Activated CD4-positive, alpha-beta T cell treated with anti-CD3 and anti-CD28 coated beads for 4 hours (primary cell): ENCODE data around the gene GPRASP1.
"Not testable (repeated sequence)": the region's sequence is repeated elsewhere in the genome, so short reads cannot be mapped to it uniquely, and the experiment has no call there.

Experiments used
- DNase-seq, 2 donors: peaks; one replicate each; pipeline ENCODE4 v3.0.0-alpha.2; 2020

GPRASP1 gene

GRCh38 chrX:102651242-102652011 lies at the start of gene GPRASP1:
TSS of gene GPRASP1 (plus strand) at chrX:102651483. CDS start at chrX:102653914, 2,431 bp downstream.
- DNase-seq, result peak; percentile 55 to 67

- DNase-seq, result no peak
These were observed 47.0 kb upstream of the GPRASP1 start for GRCh38 chrX:102604327-102604726.

- no peak for DNase-seq
These were observed 45.2 kb upstream of the GPRASP1 start for GRCh38 chrX:102606115-102606514.

- DNase-seq, result no peak
These were observed 40.4 kb upstream of the GPRASP1 start for GRCh38 chrX:102610905-102611304.

GRCh38 chrX:102624105-102624504 lies 27.2 kb upstream of the GPRASP1 start:
- no peak for DNase-seq

GRCh38 chrX:102627640-102628039 lies 23.6 kb upstream of the GPRASP1 start:
- DNase-seq, result no peak

GRCh38 chrX:102637561-102637960 lies 13.7 kb upstream of the GPRASP1 start:
- no peak for DNase-seq

DNA sequence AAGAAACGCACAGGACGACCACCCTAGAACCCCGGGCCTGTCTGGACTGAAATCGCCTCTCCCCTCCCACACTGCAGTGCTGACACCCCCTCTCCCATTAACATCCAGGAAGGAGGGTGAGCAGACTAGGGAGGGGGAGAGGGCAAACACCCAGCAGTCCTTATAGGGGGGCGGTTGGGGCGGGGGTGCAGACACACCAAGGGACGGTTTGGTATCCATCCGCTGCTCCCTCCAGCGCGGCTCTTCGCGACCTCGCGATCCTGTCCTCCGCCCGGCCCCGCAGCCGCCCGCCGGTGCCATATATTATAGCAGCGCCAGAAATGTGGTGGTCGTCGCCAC lies 411 bp upstream of the GPRASP1 start:
- no peak for DNase-seq

- peak; percentile 55 for DNase-seq
These were observed 877 bp downstream of the GPRASP1 start for GRCh38 chrX:102652031-102652688.

DNA sequence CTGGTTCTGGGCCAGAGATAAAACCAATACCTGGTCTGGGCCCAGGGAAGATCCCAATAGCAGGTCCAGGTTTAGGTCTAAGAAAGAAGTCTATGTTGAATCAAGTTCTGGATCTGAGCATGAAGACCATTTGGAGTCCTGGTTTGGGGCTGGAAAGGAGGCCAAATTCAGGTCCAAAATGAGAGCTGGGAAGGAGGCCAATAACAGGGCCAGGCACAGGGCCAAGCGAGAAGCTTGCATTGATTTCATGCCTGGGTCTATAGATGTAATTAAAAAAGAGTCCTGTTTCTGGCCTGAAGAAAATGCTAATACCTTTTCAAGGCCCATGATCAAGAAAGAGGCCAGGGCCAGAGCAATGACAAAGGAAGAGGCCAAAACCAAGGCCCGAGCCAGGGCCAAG lies 3.4 kb downstream of the GPRASP1 start:
- DNase-seq, result no peak

- no peak for DNase-seq
These were observed 7.3 kb downstream of the GPRASP1 start for GRCh38 chrX:102658556-102658955.

- peak; percentile 77 to 78 for DNase-seq
These were observed 8.8 kb downstream of the GPRASP1 start for GRCh38 chrX:102659790-102660757.

DNA sequence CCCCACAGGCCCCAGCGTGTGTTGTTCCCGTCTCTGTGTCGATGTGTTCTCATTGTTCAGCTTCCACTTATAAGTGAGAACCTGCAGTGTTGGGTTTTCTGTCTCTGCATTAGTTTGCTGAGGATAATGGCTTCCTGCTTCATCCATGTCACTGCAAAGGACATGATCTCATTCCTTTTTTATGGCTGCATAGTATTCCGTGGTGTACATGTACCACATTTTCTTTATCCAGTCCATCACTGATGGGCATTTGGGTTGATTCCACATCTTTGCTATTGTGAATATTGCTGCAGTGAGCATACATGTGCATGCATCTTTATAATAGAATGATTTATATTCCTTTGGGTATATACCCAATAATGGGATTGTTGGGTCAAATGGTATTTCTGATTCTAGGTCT lies 12.5 kb downstream of the GPRASP1 start:
- not testable (repeated sequence) for DNase-seq

DNA sequence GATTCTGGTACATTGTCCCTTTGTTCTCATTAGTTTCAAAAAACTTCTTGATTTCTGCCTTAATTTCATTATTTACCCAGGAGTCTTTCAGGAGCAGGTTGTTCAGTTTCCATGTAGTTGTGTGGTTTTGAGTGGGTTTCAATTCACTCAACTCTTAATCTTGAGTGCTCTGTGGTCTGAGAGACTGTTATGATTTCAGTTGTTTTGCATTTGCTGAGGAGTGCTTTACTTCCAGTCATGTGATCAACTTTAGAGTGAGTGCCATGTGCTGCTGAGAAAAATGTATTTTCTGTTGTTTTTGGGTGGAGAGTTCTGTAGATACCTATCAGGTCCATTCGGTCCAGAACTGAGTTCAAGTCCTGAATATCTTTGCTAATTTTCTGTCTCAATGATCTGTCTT lies 15.8 kb downstream of the GPRASP1 start:
- DNase-seq, result not testable (repeated sequence)

DNA sequence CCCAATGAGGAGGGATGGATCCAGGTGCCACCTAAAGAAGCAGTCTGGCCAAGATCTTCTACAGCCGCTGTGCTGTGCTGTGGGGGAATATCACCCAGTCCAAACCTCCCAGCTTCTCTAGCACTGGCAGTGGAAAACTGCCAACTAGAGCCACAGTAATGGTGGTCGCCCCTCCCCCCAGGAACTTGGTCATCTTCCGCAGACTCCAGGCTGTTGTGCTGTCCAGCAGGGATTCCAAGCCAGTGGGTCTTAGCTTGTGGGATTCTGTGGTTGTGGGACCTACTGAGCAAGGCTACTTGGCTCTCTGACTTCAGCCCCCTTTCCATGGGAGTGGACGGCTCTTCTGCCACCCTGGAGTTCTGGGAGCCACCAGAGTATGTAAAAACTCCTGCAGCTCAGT lies 18.2 kb downstream of the GPRASP1 start:
- no peak for DNase-seq

- DNase-seq, result no peak
These were observed 21.6 kb downstream of the GPRASP1 start for GRCh38 chrX:102672856-102673255.

- DNase-seq, result not testable (repeated sequence)
These were observed 26.2 kb downstream of the GPRASP1 start for GRCh38 chrX:102677479-102677878.

DNA sequence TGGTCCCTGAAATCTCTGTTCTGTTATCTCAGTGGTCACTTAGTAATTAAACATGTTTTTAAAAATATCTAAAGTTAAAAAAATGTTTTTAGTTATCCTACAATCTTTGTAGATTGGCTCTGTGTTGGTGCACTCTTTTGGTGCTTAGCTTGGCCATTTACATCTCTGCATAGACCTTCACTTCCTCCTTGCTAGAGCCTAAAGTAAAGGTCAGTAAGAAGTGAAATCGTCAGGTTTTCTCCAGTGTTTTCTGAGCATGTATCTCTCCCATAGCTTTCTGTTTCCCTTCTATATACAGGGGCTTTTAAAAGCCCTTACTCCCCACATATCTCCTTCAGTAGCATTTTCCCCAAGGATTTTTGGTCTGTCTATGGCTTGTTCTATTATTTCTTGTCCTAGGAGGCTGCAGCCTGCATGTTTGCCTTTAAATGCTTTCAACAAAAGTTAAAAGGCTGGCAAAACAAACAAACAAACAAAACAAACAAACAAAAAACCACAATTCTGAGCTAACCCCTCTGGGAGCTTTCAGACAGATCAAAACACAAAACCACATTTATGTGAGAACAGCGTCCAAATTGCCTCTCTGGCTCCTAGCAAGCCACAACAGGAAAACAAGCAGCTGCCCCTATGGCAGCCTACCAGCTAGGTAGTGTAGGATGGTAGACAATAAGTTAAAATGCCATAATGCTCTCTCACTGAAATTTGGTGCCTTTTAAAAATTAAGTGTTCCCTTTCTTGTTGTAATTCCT lies 33.7 kb downstream of the GPRASP1 start:
- no peak for DNase-seq

DNA sequence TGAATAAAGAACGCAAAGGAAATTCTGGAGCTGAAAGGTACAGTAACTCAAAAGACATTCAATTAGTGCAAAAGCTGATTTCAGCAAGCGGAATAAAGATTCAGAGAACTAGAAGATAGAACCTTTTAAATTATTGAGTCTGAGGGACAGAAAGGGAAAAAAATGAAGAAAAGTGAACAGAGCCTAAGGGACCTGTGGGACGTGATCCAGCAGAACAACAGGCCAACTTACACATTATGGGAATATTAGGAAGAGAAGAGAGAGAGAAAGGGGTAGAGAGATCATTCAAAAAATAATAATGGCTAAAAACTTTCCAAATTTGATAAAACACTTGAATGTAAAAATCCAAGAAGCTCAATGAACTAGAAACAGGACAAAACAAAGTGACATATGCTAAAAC lies 43.5 kb downstream of the GPRASP1 start:
- DNase-seq, result no peak

GRCh38 chrX:102696306-102696705 lies 45.0 kb downstream of the GPRASP1 start:
- no peak for DNase-seq

GRCh38 chrX:102697494-102697893 lies 46.2 kb downstream of the GPRASP1 start:
- no peak for DNase-seq
